Left renal cortex interstitium (tissue), 4 donors: ENCODE results near the gene F8. TPM values are rescaled to one million over a fixed set of nuclear protein-coding genes. Genes with fewer than 3 reads are reported as not detected.

Experiments
- DNase-seq, 4 donors: peaks; one replicate each; pipeline ENCODE4 v3.0.0-alpha.2; 2013; ENCODE audit warnings: low read depth in 4 of 4, low spot score in 2 of 4, missing footprints in 1 of 4
- polyA plus RNA-seq, 4 donors: library from polyadenylated mRNA; unstranded; fragments of 120-200 nt; gene quantifications; one replicate each; pipeline ENCODE4 v1.2.1, GENCODE V29; 2013; ENCODE audit not compliant: insufficient read length in 4 of 4

F8 gene
- 10 to 100 TPM; 12.0 to 17.4 (median 13.3) TPM for polyA plus RNA-seq

DNA sequence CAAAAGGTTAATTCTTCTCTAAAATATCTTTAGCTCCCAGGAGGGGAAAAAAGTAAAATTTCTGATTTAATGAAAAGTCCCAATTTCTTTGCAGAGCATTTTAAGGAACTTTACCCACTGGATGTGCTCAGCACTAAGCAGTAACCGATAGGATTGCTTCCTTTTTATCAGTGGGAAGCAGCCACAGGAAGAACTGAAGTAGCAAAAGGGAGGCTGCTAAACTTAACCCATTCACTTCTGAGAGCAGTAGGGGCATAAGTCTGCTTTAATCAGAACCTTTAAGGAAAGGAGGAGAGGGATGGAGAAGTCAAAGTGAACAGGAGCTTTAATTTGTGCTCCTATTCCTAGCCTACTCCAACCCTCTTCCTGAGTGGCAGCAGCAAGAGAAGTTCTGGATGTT lies at the start of gene F8:
F8 (minus strand) TSS at position 139 of the 400 bp plus-strand sequence. CDS start 171 bp downstream, outside the sequence.
- DNase-seq = no peak

GRCh38 chrX:155071694-155072280 lies 49.3 kb upstream of the F8 start:
- DNase-seq = no peak

- DNase-seq = peak in 3 of 4 donors; percentile 32 to 55 (median 41)
Observed at GRCh38 chrX:155070975-155071693, 48.6 kb upstream of the F8 start, which contains the start of the genes BRCC3, CMC4 and MTCP1. Gene BRCC3, plus strand, starts transcription at chrX:155071508. Its CDS starts 20 bp downstream, at chrX:155071528. Gene CMC4, minus strand, starts transcription at chrX:155071136. Its CDS starts 7,113 bp downstream, at chrX:155064023. Gene MTCP1, minus strand, starts transcription at chrX:155071136. Its CDS starts 5,126 bp downstream, at chrX:155066010.

DNA sequence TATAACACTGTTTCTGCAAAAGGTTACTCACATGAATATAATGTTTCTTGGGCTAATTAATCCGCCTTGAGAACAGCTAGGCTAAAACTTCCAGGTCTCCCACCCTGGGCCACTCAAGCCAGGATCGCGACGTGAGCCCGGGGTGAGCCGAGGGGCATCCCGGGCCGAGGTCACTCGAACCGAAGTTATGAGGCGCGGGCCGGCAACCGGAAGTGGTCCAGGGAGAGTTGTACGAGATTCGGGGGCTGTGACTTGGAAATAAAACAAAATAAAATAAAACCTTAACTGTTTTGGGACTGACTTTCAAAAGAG lies 48.1 kb upstream of the F8 start:
- peak in 1 of 4 donors; percentile 22 for DNase-seq

DNA sequence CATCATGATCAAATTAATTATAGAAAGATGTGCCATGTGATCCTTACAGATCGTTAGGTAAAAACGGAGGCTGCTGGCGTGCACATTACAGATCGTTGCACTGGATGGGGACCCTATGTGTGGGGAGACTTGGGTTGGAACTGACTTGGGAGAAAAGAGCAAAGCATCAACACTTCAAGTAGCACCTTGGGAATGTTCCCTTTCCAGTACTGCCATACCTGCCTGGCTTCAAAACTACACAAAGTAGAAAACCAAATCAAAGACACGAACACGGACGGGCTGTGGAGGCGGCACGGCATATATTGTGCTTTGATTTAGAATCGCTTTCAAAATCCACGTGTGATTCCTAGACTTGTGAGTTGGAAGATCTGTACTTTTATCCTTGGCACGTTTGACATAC lies 47.5 kb upstream of the F8 start:
- no peak for DNase-seq

- no peak for DNase-seq
Observed at GRCh38 chrX:155069414-155069813, 46.9 kb upstream of the F8 start.

GRCh38 chrX:155068165-155068564 lies 45.6 kb upstream of the F8 start:
- DNase-seq = no peak

DNA sequence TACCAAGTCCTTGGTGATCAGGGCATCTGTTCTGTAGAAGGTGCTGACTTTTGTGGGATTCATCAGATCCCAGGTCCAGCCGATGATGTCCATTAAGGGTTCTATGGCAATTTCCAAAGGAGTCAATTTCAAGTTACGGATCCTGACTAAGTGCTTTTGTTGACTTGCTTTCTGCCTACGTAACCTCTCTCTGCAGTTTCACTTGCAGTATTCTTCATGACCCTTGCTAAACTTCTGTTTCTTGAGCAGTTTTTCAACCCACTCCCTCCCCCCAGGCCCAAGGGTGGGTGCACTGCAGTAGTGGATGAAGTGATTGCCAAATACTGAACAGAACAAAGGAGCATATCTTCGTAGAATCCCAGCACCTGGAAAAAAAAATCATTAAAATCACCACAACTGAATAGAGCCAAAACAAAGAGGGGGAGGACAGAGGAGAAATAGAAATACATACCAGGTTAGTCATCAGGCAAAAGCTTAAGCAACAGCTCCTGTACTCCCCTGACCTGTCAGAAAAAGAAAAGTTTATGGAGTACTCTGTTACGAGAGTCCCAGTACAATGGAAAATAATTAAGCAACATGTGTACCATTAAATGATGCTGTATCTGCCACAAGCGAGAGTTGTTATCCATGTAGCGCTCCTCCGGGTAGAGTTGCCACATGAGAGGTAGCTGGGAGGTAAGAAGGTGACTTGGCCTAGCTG lies 42.7 kb upstream of the F8 start:
- no peak for DNase-seq

- DNase-seq = no peak
Observed at GRCh38 chrX:155061760-155062159, 39.2 kb upstream of the F8 start.

DNA sequence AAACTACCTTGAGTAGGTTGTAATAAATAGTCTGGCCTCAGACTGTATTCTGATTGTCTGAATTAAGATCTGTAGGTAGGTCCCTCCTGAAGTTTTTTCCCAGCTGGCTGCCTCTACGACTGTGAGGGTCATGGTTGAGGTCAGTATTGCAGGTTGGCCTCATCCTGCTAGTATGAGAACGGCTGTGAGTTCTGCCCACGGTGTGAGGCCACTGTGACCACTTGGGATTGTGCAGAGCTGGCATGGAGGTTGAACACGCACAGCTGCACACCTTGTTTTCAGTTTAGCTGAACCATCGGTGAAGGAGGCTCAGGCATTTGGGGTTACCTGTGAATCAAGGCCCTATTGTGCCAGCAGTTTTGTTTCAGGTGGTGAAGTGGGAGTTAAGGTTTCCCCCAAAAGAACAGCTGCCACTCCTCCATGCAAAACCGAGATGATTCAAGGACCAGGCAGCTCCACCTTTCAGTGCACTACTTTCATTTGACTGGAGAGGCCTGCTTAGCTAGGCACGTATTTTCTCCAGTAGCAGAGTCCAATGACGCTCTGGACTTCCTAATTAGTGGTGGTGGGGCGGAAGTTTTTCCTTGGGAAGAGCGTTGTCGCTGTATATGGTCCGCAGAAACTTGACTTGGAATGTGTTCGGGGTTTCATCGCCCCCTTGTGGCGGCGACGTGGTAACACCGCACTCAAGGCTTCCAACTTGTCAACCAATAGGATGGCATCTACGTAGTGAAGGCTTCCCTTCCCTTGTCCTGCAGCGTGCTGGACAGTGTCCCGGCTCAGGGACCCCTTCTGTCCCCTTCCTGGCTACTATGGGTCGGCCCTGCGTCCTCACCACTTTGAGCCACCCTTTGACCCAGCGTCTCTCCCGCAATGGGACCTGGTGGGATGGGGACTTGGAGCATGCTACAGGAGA lies 34.6 kb upstream of the F8 start:
- DNase-seq = peak in 3 of 4 donors; percentile 34 to 53 (median 50)

DNA sequence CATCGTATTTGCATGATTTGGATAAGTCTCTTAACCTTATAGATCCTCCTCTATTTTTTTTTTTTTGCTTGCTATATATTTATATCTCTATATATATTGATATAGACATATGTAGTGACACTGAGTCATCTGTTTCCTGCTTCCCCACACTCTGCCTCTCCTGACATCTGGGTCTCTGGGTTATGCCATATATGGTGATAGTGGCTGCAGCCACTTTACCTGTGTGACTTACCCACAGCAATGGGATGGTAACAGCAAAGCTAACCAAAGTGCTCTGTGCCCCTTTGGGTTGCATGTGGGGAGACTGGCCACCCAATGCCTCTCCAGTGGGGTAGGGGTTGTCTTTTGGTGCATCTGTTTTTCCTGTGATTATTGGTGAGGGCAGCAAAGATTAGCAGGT lies 33.9 kb upstream of the F8 start:
- DNase-seq = no peak

- DNase-seq = no peak
Observed at GRCh38 chrX:155055494-155055893, 33.0 kb upstream of the F8 start.

DNA sequence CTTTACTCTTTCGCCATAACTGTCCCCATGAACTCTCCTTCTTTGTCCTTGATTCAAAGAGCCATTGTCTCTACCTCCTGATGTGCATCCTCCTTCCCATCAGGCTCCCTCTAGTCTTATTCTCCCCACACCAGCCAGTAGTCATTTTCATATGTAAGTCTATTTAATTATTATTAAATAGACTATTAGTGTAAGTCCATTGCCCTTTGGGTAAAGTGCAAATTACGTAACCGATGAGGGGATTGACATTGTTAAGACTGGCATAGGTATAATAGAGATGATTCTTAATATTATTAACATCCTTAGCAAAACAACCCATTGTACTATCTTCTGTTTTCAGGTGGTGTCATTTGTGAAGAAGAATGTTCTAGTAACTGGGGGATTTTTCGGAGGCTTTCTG lies 31.7 kb upstream of the F8 start:
- DNase-seq = no peak

GRCh38 chrX:155053656-155054055 lies 31.1 kb upstream of the F8 start:
- no peak for DNase-seq

DNA sequence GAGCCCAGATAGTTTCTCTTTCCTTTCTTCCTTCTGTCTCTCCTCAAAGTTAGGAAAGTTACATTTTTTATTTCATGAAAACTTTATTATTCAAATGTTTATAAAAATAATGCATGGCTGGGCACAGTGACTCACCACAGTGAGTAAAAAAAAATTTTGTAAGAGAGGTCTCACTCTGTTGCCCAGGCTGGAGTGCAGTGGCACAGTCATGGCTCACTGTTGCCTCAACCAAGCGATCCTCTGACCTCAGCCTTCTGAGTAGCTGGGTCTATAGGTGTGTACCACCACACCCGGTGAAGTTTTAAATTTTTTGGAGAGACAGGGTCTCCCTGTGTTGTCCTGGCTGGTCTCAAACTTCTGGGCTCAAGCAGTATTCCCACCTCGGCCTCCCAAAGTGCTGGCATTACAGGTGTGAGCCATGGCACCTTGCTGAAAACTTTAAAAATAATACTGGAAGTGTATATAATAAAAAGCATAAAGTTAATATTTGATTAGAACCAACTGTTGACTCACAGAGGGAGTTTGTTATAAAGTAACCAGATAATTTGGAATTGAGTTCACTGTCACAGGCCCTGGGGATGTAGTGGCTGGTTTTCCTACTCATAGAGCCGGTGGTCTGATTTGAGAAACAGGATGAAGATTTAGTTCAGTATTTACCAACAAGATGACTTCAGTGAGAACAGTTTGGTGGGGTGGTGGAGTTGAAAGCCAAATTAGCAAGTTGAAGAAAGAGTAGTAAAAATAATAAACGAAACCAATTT lies 30.4 kb upstream of the F8 start:
- no peak for DNase-seq

DNA sequence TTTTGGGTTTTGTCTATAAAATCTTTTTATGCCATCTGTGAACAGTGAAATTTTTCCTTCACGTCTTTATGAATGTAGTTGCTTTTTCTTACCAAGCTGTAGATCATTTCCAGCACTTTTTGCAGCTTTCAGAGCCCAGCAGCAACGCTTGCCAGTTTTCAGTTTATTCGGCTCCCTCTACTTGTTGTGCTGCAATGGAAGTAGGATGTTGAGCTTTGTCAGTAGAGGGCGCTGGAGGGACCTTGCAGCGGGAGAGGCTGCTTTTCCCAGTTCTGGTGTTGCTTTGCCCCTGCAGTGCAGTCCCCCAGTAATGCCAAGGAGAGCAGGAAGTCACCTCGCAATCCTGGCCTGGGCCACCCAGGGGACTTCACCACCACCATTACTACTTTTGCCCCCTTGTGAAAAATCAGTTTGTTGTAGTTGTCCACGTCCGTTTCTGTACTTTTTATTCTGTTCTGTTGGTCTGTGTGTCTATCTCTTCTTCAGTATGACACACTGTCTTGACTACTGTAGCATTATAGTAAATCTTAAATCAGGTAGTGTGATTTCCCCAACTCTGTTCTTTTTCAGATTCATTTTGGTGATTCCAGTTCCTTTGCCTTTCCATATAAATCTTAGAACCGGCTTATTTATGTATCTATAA lies 26.6 kb upstream of the F8 start:
- no peak for DNase-seq

DNA sequence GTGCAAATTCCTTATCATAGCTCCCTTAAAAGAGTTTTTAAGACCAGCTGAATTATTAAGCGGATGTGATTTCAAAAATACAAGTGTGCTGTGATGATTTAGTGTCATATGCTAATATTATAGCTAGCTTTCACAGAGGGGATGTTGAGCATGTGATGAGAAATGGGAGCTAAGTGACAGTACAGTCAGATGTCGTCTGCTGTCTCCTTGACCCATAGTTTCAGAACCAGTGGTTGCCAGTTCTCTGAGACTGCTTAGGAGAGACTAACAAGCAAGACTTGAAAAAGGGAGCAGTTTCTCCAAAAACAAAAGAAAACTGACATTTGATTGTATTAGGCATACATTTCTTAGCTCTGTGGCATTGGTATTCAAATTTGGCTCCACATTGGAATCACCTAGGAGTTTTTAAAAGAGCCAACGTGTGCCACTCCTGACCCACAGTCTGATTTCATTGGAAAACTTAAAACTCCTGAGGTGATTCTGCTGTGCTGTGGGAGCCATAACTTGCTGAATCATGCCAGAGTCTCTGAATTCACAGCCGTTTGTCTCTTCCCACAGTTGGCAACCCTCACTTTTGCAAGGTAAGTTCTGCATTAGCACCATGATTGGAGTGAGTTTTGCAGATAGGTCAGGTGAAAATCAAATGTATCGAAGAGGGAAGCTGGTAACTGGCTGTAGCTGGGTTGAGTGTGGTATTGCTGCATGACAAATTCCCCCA lies 24.4 kb upstream of the F8 start:
- DNase-seq = no peak

GRCh38 chrX:155046129-155046810 lies 23.7 kb upstream of the F8 start:
- no peak for DNase-seq
